Right lobe of liver (tissue), 4 donors: ENCODE measurements around the gene BOLA2B.
"Not testable (repeated sequence)": the region's sequence is repeated elsewhere in the genome, so short reads cannot be mapped to it uniquely, and the experiment has no call there.

Experiments used
- POLR2A ChIP-seq: fragments of 450-650 bp; IDR thresholded peaks from one replicate; pipeline ENCODE4 v1.6.1; 2017; ENCODE audit warnings: antibody characterized with exemption, mild to moderate bottlenecking
- TF ChIP-seq, protein P1 (sequence below), 4 donors: fragments of 200-600 bp in 3 of 4; fragments of 450-650 bp in 1 of 4; IDR thresholded peaks; one replicate each; pipeline versions ENCODE4 v1.5.1 to v1.8.0; 2016 to 2022; ENCODE audit warnings: antibody characterized with exemption in 4 of 4, mild to moderate bottlenecking in 2 of 4
- donor health status: DM: no; HTN: no; CAD: no.
- donor health status: DM: no; HTN: no; CAD: no.
- donor health status: DM: no; HTN: yes; CAD: no.

GRCh38 chr16:30206252-30206651 is 12.8 kb upstream of the BOLA2B start:
- TF ChIP-seq, protein P1, sequence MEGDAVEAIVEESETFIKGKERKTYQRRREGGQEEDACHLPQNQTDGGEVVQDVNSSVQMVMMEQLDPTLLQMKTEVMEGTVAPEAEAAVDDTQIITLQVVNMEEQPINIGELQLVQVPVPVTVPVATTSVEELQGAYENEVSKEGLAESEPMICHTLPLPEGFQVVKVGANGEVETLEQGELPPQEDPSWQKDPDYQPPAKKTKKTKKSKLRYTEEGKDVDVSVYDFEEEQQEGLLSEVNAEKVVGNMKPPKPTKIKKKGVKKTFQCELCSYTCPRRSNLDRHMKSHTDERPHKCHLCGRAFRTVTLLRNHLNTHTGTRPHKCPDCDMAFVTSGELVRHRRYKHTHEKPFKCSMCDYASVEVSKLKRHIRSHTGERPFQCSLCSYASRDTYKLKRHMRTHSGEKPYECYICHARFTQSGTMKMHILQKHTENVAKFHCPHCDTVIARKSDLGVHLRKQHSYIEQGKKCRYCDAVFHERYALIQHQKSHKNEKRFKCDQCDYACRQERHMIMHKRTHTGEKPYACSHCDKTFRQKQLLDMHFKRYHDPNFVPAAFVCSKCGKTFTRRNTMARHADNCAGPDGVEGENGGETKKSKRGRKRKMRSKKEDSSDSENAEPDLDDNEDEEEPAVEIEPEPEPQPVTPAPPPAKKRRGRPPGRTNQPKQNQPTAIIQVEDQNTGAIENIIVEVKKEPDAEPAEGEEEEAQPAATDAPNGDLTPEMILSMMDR (IDR thresholded peaks at IDR 0.05), result not testable (repeated sequence)
- TF ChIP-seq POLR2A, result not testable (repeated sequence)
